ENCODE data around the gene CBX4. TPM values are rescaled to one million over a fixed set of nuclear protein-coding genes. Genes with fewer than 3 reads are reported as not detected.

The CBX4 gene
- total RNA-seq, 6 experiments from 2014 or later = 8.9 to 21.9 (median 15.1) TPM

DNA sequence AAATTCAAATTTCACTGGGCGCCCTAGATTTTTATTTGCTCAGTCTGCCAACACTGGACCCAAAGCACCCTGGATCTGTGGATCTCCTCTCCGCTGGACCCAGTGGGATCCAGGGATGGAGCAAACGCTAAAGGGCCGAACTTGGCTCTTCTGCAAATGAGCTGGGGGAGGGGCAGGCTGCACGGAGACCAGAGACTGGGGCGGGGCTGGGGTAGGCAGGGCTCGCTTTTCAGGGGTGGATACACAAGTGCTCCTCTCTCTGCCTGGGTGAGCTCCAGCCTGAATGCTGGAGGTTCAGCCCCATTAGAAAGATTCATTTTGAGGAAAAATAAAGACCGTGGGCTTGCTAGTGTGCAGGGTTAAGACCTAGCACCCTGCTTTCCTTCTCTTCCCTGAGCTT, 8.9 kb downstream of the CBX4 start:
- Histone ChIP-seq H3K27ac (no peak overlapping the region), H3K27me3 (no peaks in the 10 kb centered on the region), H3K36me3 (peaks cover 0 to 15% (median 6%) of the 10 kb centered on the region in 4 donors), H3K4me1 (peaks cover 0 to 39% (median 12%) of the 10 kb centered on the region in 4 donors), H3K9me3 (no peaks in the 10 kb centered on the region), H3K4me3 (no peak overlapping the region)
- intact Hi-C loops (cut with DNase I) = no loop called here
- 64% methylated on average over 7 of the region's 8 CpGs for WGBS (ENCODE audit: insufficient coverage, low coverage, low lambda C conversion rate, missing lambda C conversion rate)
- no peak for TF ChIP-seq POLR2A (IDR thresholded peaks at IDR 0.05)
- TF ChIP-seq, protein P1, sequence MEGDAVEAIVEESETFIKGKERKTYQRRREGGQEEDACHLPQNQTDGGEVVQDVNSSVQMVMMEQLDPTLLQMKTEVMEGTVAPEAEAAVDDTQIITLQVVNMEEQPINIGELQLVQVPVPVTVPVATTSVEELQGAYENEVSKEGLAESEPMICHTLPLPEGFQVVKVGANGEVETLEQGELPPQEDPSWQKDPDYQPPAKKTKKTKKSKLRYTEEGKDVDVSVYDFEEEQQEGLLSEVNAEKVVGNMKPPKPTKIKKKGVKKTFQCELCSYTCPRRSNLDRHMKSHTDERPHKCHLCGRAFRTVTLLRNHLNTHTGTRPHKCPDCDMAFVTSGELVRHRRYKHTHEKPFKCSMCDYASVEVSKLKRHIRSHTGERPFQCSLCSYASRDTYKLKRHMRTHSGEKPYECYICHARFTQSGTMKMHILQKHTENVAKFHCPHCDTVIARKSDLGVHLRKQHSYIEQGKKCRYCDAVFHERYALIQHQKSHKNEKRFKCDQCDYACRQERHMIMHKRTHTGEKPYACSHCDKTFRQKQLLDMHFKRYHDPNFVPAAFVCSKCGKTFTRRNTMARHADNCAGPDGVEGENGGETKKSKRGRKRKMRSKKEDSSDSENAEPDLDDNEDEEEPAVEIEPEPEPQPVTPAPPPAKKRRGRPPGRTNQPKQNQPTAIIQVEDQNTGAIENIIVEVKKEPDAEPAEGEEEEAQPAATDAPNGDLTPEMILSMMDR (IDR thresholded peaks at IDR 0.05) = no peak
- ATAC-seq = no peak
- DNase-seq = no peak

DNA sequence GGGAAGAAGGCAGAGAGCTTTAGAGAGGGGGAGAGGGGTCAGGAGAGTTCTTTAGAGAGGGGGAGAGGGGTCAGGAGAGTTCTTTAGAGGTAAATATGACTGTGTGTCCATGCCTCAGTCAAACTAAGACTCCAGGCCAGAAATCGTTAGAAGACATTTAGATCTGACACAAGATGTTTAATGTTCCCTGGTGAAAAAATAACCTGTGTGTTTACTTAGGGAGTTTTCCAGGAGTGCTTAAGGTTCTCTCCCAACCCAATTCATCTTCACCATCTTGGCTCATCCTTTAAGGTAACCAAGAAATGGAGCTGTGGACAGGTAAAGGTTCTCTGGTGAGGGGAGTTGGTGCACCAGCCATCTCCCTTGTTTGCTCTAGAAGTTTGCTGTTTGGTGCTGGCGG, 9.8 kb downstream of the CBX4 start:
- 40% methylated on average over 2 of the region's 2 CpGs for whole genome bisulfite sequencing (ENCODE audit: insufficient coverage, low coverage, low lambda C conversion rate, missing lambda C conversion rate)
- DNase-seq (no peak), ATAC-seq (no peak)
- no peaks in the 10 kb centered on the region for H3K9me3 ChIP-seq
- no peak overlapping the region for H3K4me3 ChIP-seq
- H3K36me3 ChIP-seq = peaks cover 0 to 9% (median 2%) of the 10 kb centered on the region in 4 donors
- no peak for TF ChIP-seq POLR2A (IDR thresholded peaks at IDR 0.05)
- H3K27ac ChIP-seq = no peak overlapping the region
- H3K4me1 ChIP-seq = peaks cover 0 to 30% (median 10%) of the 10 kb centered on the region in 4 donors
- H3K27me3 ChIP-seq = no peaks in the 10 kb centered on the region
- intact Hi-C loops (cut with DNase I) = no loop called here

DNA sequence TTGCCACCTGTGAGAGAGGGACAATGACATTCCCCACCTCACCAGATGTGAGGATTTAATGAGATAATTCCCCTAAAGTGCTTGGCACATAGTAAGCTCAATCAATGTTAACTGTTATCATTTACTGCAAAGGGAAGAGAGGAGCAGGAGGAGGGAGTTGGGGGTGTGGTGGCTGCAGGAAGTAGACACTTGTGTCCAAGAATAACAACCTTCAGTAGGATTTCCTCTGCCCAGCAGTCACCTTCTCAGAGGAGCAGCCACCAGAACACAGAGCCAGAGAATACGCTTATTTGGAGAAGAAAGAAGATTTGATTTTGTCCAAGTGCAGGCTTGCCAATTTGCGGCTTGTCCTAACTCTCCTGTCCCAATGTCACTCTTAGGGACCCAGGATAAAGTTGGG, 10.2 kb downstream of the CBX4 start:
- peaks cover 0 to 30% (median 10%) of the 10 kb centered on the region in 4 donors for H3K4me1 ChIP-seq
- no peak overlapping the region for H3K4me3 ChIP-seq
- H3K27me3 ChIP-seq = no peaks in the 10 kb centered on the region
- H3K27ac ChIP-seq = no peak overlapping the region
- intact Hi-C loops (cut with DNase I) = no loop called here
- ATAC-seq (no peak), DNase-seq (no peak)
- WGBS (ENCODE audit: insufficient coverage, low coverage, low lambda C conversion rate, missing lambda C conversion rate) = 83% methylated on average over 1 of the region's 2 CpGs
- TF ChIP-seq, protein P1 (IDR thresholded peaks at IDR 0.05) = no peak
- no peaks in the 10 kb centered on the region for H3K9me3 ChIP-seq
- peaks cover 0 to 6% (median under 1%) of the 10 kb centered on the region in 4 donors for H3K36me3 ChIP-seq

DNA sequence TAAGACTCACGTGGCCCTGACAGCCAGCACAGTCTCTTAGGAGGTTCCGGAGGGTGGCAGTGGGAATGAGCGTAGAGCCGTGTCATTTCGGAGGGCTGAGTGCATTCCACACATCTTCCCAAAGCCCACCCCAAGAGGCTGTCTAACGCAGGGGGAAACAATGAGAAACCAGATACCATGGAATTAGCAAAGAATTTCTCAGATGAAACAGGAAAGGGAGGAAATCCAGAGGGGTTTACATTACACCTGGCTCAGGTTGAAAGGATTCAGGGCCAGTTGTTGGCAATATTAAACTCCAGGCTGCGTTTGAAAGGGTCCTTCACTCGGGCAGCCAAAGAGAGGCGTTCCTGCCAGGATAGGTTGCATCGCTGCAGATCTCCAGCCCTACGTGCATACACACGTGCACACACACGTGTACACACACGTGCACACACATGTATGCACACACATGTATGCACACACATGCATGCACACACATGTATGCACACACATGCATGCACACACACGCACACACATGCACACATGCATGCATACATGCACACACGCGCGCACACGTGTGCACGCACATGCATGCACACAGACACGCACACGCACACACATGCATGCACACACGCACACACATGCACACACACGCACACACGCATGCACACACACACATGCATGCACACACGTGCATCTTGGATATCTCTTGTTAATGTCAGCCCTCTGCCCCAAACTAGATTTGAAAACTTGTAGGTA, 12.2 kb downstream of the CBX4 start:
- H3K27ac ChIP-seq = no peak overlapping the region
- ATAC-seq (no peak), DNase-seq (no peak)
- no peaks in the 10 kb centered on the region for H3K36me3 ChIP-seq
- intact Hi-C loops (cut with DNase I) = no loop called here
- no peak overlapping the region for H3K4me3 ChIP-seq
- no peaks in the 10 kb centered on the region for H3K9me3 ChIP-seq
- TF ChIP-seq, protein P1 (IDR thresholded peaks at IDR 0.05) = no peak
- no peak for TF ChIP-seq POLR2A (IDR thresholded peaks at IDR 0.05)
- WGBS (ENCODE audit: insufficient coverage, low coverage, low lambda C conversion rate, missing lambda C conversion rate) = 79% methylated on average over 11 of the region's 26 CpGs
- no peaks in the 10 kb centered on the region for H3K27me3 ChIP-seq
- H3K4me1 ChIP-seq = peaks cover 0 to 28% (median 5%) of the 10 kb centered on the region in 4 donors

DNA sequence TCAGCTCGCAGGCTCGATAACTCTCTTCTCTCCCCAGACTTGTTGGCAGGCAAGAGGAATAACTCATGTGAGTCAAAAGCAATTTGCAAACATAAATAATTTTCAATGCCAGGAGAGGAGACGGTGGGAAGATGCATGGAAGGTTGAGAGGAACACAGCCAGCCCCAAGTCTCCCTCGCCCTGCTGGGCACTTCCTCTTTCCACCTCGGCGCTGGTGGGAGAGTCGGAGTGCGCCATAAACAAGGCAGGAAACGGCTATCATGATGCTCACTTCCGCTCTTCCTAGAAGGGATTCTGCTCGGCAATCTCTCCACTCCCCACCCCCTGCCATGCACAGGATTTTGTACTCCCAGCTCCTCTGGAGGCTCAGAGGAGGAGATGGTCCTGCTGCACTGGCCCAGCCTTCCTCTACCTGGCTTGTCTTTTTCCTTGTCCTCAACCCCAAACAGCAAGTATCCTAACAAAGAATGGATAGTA, 13.0 kb downstream of the CBX4 start:
- Histone ChIP-seq H3K27me3 (no peaks in the 10 kb centered on the region), H3K4me3 (no peak overlapping the region), H3K9me3 (no peaks in the 10 kb centered on the region), H3K27ac (no peak overlapping the region), H3K36me3 (no peaks in the 10 kb centered on the region), H3K4me1 (peaks cover 0 to 31% (median 2%) of the 10 kb centered on the region in 4 donors)
- WGBS (ENCODE audit: insufficient coverage, low coverage, low lambda C conversion rate, missing lambda C conversion rate) = 53% methylated on average over 6 of the region's 11 CpGs
- DNase-seq (peak in 1 of 3 donors; percentile 41), ATAC-seq (peak; percentile 19 to 49 (median 26))
- no peak for TF ChIP-seq POLR2A (IDR thresholded peaks at IDR 0.05)
- TF ChIP-seq, protein P1 (IDR thresholded peaks at IDR 0.05) = no peak
- intact Hi-C loops (cut with DNase I) = no loop called here

Data from right lobe of liver (tissue), 6 donors.